GM18517 (cell line): ENCODE data around the gene PPID.
A peak's percentile ranks its signal among the peaks of the same experiment; 100 is the strongest.
"Not testable (repeated sequence)": the region's sequence is repeated elsewhere in the genome, so short reads cannot be mapped to it uniquely, and the experiment has no call there.

ENCODE experiments used
- ATAC-seq: cut with Tn5 transposase; IDR thresholded peaks from one replicate; pipeline ENCODE4 v1.9.1; 2021; ENCODE audit warnings: mild to moderate bottlenecking, moderate library complexity; ENCODE audit not compliant: unreplicated experiment

Gene PPID

DNA sequence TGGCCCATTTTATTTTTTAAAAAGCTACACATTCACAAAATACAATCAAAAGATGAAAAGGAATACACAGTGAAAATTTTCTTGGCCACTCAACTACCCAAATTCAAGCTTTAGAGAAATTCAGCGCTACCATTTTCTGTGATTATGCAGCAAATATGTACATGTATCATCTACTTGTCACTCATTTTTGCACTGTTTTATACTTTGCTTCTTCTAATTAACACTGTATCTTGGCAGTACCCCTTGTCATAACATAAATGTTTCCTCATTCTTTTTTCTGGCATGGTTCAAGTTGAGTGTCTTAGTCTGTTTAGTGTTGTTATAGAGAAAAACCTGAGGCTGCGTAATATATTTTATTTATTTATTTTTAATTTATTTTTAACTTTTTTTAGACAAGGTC is 15.7 kb upstream of the PPID start:
- ATAC-seq = no peak

DNA sequence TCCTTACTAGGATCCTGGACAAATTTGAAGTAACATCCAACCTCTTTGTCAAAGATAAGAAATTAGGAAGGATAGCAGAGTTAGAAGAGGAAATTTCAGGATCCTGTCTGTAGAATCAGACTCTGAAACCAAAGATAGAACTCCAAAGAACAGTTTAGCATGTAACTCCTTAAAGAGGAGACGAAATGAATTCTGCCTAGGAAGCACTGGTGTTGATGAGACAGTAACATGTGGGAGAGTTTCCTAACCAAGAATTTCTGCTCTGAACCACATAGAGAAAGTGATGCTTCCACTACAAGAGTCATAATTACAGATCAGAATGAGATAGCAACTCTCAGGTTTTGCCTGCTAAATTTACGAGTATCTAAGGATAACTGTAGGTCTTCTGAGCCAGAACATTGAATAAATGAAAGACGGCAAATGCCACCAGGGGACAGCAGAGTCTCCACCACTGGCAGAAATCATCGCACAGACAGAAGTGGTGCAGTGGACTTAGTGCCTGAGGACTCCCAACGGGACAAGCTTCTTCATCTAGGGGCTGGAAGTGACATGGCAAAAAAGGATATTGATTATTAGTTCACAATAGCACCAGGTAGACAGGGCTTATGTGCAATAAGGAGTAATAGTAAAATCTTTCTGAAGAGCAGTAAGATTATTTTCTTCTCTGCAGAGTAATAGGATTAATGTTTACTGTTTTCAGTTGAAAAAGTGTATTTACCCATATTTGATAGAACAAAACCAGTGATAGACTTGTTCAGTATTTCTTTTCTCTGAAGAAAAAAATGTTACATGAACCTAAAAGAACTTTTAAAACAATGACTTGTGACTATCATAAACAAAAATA is 6.7 kb upstream of the PPID start:
- ATAC-seq = peak; percentile 91

DNA sequence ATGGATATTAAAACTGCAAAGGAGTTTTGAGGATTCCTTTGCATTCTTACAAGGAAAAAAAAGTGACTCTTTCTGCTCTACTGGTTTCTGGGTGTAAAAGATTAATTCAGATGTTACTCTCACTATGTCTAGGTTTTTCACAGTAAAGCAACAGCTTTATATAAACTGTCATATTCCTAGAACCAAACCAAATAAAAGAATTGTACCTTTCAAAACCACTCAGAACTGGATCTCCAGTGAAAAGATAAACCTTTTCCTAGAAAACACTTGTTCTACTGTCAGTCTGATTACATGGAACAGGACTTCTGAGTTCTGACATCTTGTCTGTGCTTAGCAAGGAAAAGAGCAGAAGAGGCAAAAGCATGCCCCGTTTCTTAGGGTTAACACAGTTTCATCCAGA is 5.0 kb upstream of the PPID start:
- ATAC-seq = no peak

- ATAC-seq = no peak
Measured at GRCh38 chr4:158726633-158727032, 3.4 kb upstream of the PPID start.

DNA sequence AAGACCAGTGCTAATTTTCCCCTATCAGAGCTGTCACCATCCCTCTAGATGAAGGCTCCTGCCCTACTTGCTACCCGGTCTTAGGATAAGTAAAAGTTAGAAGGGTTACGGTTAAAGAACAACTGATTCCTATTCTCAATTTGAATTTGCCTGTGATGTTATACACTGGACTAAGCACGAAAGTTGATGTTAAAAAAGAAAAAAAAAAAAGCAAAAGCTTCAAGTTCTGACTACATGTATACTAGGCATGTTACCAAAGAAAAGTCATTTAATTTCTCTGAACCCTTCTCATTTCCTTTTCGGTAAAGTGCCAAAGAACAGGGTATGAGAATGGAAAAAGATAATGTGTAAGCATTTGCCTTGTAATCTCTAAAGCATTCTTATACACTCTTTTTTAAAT is 1.4 kb upstream of the PPID start:
- no peak for ATAC-seq

DNA sequence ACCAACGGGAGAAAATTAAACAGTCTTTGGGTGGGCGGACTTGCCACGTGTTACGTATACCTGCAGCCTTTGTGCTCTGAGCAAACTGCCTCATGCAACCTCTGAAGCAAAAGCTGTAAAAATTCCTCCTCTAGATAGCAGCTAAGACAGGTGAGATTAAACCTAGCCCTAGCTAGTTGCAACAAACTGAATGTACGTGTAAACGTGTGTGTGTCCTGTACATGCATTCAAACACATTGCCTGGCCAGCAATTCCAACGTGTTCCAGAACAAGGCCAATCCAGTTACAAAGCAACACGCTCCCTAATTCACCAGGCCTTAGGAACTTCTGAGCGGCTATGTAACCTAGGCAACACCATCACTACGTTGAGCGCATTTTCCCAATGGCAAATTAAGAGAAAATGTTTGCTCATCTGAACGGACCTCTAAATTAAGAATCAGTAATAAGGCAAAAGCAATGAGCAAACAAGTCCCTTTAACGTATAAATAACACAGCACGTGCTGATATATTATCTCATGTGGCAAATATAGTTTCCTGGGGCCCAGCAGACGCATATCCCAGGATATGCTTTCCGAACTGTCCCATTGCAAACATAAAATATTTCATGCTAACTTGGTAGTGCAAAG is 792 bp downstream of the PPID start:
- peak; percentile 22 for ATAC-seq

GRCh38 chr4:158721680-158722079 is 1.5 kb downstream of the PPID start:
- no peak for ATAC-seq

DNA sequence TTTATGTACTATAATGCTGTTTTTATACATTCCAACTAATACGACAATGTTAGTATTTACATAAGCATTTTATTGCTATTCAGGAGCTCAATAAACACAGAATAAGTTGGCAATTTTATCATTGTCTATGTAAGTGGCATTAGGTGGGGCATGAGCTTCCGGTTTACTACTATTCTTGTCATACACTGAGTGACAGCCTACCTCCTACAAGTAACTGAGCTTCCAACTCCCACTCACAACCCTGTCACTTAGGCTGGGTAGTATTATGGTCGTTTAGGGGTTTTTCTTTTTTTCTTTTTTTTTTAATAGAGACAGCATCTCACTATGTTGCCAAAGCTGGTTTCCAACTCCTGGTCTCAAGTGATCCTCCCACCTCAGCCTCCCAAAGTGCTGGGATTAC is 7.4 kb downstream of the PPID start:
- no peak for ATAC-seq

- no peak for ATAC-seq
Measured at GRCh38 chr4:158714937-158715336, 8.3 kb downstream of the PPID start.

DNA sequence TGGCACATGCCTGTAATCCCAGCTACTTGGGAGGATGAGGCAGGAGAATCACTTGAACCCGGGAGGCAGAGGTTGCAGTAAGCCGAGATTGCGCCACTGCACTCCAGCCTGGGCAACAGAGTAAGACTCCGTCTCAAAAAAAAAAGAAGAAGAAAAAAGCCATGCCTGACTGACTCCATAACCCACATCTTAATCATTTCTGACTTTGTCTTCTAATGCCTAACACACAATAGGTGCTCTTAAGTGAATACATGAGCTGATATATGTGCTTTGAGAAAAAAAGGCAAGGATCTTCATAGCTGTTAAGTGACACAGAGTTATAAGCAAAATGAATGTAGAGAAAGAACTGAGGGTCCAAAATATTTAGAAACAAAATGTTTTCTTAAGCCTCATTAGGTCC is 10.6 kb downstream of the PPID start:
- not testable (repeated sequence) for ATAC-seq

DNA sequence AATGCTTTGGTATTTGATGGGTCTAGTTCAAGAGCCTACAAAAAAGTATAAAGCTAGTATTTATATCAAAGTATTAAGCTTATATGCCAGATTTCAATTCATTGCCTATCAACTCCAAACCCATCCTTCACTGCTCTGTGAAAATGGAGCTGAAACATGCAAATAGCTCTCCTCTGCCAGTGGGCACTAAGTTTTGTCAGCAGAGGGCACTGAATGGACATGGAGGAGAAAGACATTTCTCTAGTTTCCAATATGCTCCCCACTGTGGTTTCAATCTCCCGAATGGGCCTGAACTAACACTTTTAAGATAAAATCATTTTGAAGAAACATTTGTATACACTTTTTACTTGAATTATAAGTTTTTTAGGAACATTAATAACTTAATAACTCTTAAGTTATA is 12.4 kb downstream of the PPID start:
- ATAC-seq = no peak

DNA sequence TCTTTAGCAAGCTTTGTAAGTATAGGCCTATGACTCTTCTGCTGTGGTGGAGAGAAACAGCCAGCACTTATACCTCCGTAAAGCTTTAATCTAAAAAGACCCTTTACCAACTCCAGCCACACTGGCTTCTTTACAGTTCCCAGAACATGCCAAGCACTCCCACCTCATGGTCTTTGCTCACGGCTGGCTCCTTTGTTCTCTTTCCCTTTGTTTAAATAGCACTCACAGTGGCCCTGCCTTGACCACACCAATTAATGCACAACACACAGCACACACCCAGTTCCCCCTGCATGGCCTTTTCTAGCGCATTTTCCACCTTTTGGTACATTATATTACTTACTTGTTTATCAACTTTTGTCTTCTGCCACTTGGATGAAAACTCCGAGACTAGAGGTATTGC is 18.9 kb downstream of the PPID start:
- no peak for ATAC-seq

- ATAC-seq = no peak
Measured at GRCh38 chr4:158688813-158689212, 34.4 kb downstream of the PPID start.

- ATAC-seq = no peak
Measured at GRCh38 chr4:158682066-158682465, 41.1 kb downstream of the PPID start.

DNA sequence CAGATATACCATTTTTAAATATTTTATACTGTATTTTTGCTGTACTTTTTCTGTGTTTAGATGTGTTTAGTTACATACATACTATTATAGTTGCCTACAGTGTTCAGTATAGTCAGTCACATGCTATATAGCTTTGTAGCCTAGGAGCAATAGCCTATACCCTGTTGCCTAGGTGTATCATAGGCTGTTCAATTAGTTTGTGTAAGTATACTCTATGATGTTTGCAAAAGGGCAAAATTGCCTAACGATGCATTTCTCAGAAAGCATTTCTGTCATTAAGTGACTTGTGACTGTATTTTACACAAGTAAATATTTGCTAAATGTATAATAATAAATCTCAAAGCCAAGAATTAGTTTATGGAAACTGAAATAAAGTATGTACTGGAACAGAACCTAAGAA is 41.6 kb downstream of the PPID start:
- ATAC-seq = no peak

GRCh38 chr4:158678767-158679166 is 44.4 kb downstream of the PPID start:
- no peak for ATAC-seq

DNA sequence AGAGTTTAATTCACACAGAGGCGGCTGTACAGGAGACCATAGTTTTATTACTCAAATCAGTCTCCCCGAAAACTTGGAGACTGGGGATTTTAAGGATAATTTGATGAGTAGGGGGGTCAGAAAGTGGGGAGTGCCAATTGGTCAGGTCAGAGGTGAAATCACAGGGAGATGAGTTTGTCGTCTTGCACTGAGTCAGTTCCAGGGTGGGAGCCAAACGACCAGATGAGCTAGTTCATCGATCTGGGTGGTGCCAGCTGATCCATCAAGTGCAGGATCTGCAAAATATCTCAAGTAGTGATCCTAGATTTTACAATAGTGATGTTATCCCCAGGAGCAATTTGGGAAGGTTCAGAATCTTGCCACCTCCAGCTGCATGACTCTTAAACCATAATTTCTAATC is 47.1 kb downstream of the PPID start:
- ATAC-seq = no peak

DNA sequence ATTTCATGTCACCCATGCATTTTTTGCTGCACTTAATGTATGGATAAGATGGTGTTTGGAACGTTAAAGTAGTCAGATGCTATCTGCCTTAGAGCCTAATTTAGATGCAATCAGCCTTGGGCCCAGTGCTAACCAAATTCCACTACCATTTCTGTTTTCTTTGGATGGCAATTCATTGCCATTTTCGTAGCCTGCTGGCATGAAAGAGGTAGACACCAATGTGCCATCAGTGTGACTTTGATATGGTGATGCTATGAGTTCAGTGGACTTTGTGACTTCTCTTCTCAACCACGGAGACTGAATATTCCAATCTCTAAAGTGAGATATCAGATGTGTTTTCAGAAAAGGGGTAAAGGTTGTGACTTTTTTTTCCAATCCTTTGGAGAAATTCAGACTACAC is 49.6 kb downstream of the PPID start:
- no peak for ATAC-seq

GRCh38 chr4:158671915-158672806 is 51.0 kb downstream of the PPID start, which contains the start of gene ETFDH:
Gene ETFDH (plus strand): TSS chr4:158672296. CDS start chr4:158672457, 161 bp downstream.
- ATAC-seq = peak; percentile 94

- no peak for ATAC-seq
Measured at GRCh38 chr4:158671665-158671914, 51.6 kb downstream of the PPID start, which contains the start of gene C4orf46. Gene C4orf46 (minus strand): TSS chr4:158671887. CDS start chr4:158671801, 86 bp downstream.

GRCh38 chr4:158670975-158671664 is 52.1 kb downstream of the PPID start:
- ATAC-seq = peak; percentile 28
